AML-193 (cell line): ENCODE measurements around the gene TRIM2.

Experiments used
- DNase-seq, 2 experiments: peaks; one replicate each; lab custom pipeline; 2025; lab: John Stamatoyannopoulos, UW

The TRIM2 gene

DNA sequence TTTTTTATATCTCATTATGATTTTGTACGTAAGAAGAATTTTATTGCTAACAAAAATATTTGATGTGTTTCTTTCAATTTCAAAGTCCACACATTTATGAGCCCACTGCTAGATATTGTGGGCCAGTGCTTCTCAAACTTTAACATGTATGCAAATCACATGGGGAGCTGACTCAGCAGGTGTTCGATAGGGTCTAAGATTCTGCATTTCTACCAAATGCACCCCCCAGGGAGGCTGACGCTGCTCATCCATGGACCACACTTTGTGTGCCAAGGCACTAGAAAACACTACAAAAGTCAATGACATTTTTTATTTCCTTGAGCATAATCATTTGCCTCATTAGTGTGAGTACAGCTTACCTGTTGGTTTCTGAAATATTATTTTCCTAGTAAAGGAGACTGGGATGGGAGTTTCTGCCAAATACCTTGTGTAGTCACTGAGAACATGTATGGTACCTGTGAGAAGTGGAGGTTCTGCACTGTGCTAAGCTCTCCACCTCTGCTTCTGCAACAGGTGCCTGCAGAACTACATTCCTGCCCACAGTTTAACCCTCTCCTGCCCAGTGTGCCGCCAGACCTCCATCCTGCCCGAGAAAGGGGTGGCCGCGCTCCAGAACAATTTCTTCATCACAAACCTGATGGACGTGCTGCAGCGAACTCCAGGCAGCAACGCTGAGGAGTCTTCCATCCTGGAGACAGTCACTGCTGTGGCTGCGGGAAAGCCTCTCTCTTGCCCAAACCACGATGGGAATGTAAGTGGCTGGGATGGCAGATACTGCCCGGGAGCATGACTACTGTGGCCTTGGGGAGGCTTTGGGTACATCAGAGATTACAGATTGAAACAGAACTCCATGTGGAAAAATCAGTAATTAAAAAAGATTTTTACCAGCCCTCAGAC lies 71.4 kb downstream of the TRIM2 start:
- DNase-seq: no peak

GRCh38 chr4:153276971-153277370 lies 72.7 kb downstream of the TRIM2 start:
- DNase-seq: no peak

GRCh38 chr4:153281476-153281875 lies 77.2 kb downstream of the TRIM2 start:
- DNase-seq: no peak

DNA sequence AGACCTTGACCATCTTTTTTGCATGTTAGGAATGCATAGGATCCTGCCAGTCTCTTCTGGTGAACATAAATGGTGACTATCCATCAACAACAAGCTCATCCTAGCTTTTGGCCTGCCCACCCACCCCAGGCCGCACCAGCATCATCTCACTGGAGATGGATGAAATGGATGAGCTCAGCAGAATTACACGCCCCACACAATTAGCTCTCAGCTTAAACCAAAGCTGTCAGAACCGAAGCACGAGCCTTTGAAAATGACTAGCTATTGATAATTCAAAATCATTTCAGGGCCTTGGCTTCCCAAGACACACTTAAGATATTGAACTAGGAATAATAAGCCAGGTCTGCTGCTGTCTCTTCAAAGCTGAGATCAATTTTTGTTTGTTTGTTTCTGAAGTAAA lies 77.8 kb downstream of the TRIM2 start:
- DNase-seq: no peak

DNA sequence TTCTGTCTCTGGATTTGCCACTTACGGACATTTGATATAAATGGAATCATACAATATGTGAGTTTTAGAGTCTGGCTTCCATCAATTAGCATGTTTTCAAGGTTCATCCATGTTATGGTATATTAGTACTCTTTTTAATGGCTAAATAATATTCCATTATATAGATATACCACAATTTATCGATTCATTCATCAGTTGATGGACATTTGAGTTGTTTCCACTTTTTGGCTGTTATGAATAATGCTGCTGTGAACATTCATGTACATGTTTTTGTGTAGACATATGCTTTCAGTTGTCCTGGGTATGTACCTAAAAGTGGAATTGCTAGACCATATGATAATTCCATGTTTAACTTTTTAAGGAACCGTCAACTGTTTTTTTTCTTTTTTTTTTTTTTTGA lies 79.0 kb downstream of the TRIM2 start:
- DNase-seq: no peak

GRCh38 chr4:153290134-153290533 lies 85.9 kb downstream of the TRIM2 start:
- DNase-seq: no peak

- DNase-seq: no peak
Measured at GRCh38 chr4:153291562-153291961, 87.3 kb downstream of the TRIM2 start.

- DNase-seq: no peak
Measured at GRCh38 chr4:153292897-153293741, 88.9 kb downstream of the TRIM2 start.

DNA sequence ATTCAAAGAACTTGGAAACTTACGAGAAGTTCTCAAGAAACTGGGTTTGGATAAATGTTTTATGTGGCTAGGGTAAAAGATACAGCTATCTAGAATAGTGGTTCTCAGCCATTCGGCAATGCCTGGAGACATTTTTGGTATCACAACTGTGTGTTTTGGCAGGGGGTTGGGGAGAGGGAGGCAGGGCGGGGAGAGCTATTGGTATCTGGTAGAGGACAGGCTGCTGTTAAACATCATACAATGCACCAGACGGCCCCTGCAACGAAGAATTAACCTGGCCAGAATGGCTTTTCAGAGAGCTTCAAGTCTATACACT lies 89.5 kb downstream of the TRIM2 start:
- DNase-seq: no peak

GRCh38 chr4:153294631-153295030 lies 90.4 kb downstream of the TRIM2 start:
- no peak for DNase-seq

GRCh38 chr4:153295131-153295755 lies 91.0 kb downstream of the TRIM2 start:
- DNase-seq: no peak

DNA sequence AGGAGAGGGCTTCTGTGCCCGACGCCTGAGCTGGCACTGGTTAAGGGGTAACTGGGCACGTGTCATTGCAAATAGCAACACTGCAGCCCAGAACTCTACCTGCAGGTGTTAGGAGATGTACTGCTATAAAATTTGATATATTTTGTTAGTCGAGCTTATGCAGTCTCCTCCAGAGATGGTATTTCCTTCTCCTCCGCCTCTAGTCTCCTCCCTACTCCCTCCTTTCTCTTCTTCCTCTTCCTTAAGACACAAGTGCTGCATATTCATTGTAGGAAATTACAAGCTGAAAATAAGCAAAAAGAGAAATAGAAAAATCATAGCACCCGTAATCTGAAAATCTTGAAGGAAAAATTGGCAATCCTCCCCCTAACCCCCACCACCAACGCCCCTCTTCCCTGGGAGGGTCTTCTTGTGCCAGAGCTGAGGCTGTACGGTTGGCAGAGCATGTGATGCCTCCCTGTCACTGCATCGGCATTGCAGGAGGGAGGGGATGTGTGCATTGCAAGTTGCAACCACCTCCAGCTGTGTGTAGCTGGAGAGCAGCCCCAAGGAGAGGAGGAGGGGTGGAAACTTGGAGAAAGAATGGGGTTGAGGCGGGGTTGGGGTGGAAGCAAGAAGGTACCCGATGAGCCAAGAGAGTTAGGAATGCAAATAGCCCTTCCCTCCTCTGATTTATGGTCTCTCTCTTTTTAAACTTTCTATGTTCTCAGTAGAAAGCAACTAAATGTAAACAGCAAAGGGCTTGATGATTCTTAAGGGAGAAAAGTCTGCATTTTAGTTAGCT lies 92.0 kb downstream of the TRIM2 start:
- no peak for DNase-seq

- no peak for DNase-seq
Measured at GRCh38 chr4:153297116-153297515, 92.9 kb downstream of the TRIM2 start.

DNA sequence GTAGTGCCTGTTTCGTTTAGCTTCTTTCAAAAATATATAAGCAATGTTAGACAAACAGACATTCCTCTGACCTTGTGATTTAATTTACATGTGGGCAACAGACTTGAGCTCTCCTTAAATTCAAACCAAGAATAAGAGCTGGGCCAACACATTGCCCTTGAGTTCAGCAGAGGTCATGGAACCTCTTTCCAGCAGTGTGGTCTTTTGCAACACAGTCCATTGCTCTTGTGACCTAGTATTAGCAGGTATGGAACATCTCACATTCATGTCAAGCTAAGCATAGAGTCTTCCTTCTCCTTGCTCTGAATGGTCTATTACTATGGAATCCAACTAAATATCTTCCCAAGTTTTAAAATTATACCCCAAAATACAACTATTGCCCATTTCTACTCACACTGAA lies 106.5 kb downstream of the TRIM2 start:
- no peak for DNase-seq

- DNase-seq: no peak
Measured at GRCh38 chr4:153314915-153315314, 110.7 kb downstream of the TRIM2 start.

DNA sequence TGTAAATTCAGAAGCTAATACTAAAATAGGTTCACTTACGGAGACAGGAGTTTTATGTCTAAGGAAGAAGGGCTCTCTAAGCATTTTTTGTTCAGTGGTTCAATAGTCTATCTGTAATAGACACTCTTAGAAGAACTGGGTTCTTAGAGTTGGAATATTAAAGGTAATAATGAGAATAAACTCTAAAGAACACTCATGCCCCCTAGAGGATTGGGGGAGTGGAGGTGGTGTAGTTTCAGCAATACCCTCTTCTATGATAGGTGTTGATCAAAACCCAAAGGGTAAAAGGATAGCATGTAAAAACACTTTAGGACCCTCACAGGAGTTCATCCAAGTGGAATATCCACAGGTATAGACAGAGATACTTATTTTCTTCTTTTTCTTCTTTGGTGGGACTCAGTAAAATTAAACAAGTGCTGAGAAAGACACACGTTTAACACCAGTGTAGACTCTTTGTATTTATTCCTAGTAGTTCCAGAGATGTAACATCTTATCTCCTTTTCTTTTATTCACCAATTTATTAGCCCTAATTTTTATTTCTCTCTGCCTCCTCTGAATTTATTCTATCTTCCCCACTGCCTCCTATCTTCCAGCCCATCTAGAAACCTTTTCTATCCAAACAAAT lies 114.6 kb downstream of the TRIM2 start:
- peak; percentile 20 to 52 for DNase-seq

- no peak for DNase-seq
Measured at GRCh38 chr4:153322791-153323190, 118.5 kb downstream of the TRIM2 start.

DNA sequence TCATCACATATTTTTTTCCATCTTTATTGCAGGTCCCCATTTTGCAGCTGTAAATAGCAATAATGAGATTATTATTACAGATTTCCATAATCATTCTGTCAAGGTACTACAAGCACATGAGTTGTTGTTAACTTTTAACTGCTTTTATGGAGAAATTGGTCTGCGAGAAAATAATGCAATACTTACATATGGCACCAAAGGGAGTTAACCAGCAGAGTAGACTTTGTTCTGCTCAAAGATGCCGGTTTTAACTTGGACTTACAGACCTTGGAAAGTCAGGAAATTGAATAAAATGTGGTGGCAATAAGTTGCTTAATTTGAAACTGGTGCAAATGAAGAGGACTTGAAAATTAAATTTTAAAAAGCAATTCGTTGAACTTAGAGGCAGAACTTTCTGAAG lies 119.8 kb downstream of the TRIM2 start:
- DNase-seq: no peak

GRCh38 chr4:153325558-153325957 lies 121.3 kb downstream of the TRIM2 start:
- no peak for DNase-seq

DNA sequence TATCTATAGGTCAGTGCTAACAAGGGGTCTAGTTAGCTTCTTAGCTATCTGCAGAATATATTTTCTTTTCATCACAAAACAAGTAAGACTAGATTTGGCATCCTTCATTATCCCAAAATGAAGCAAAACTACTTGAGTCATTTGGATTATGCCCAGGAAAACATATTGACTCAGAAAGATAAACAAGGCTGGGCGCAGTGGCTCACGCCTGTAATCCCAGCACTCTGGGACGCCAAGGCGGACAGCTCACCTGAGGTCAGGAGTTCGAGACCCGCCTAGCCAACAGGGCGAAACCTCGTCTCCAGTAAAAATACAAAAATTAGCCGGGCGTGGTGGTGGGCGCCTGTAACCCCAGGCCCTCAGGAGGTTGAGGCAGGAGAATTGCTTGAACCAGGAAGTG lies 122.3 kb downstream of the TRIM2 start:
- DNase-seq: no peak

GRCh38 chr4:153327247-153327646 lies 123.0 kb downstream of the TRIM2 start:
- no peak for DNase-seq

DNA sequence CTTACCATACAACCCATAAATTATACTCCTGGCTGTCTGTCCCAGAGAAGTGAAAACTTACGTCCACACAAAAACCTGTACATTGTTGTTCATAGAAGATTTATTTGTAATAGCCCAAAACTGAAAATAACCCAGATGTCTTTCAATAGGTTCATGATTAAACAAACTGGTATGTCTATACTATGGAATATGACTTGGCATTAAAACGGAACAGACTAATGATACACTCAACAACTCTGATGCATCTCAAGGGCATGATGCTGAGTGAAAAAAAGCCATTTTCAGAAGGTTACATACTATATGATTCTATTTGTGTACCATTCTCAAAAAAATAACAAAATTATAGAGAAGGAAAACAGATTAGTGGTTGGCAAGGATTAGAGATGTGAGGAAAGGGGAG lies 128.7 kb downstream of the TRIM2 start:
- no peak for DNase-seq
